Gastroesophageal sphincter (tissue), 3 donors: ENCODE results near the gene LGR4.

Source experiments
- CTCF ChIP-seq, 4 experiments: fragments of 200-600 bp in 2 of 4; fragments of 450-650 bp in 2 of 4; sonication (generic) in 1 of 4; IDR thresholded peaks; one replicate each; pipeline ENCODE4 v1.5.1; 2017 to 2019; ENCODE audit warnings: antibody characterized with exemption in 4 of 4, mild to moderate bottlenecking in 2 of 4, moderate library complexity in 2 of 4
- EP300 ChIP-seq: sonication (generic); formaldehyde crosslinking; IDR thresholded peaks from one replicate; pipeline ENCODE4 v1.6.1; 2017; ENCODE audit warnings: antibody characterized with exemption, mild to moderate bottlenecking
- POLR2A ChIP-seq, 2 donors: fragments of 450-650 bp; IDR thresholded peaks; one replicate each; pipeline ENCODE4 v1.6.1; 2017; ENCODE audit warnings: antibody characterized with exemption in 2 of 2, mild to moderate bottlenecking in 2 of 2, moderate library complexity in 1 of 2

GRCh38 chr11:27440090-27440489 is 32.5 kb downstream of the LGR4 start:
- TF ChIP-seq CTCF (IDR thresholded peaks at IDR 0.05) (no peak), POLR2A (IDR thresholded peaks at IDR 0.05) (no peak), EP300 (no peak)
